Activated CD8-positive, alpha-beta memory T cell treated with anti-CD3 and anti-CD28 coated beads, Interleukin-2, amount 50 U/mL, for 24 hours (primary cell): ENCODE results near the gene DPP7.
A peak's percentile ranks its signal among the peaks of the same experiment; 100 is the strongest.

ENCODE experiments used
- DNase-seq: peaks from one replicate; pipeline ENCODE4 v3.0.0-alpha.2; 2020; ENCODE audit errors: extremely low read depth

The DPP7 gene

DNA sequence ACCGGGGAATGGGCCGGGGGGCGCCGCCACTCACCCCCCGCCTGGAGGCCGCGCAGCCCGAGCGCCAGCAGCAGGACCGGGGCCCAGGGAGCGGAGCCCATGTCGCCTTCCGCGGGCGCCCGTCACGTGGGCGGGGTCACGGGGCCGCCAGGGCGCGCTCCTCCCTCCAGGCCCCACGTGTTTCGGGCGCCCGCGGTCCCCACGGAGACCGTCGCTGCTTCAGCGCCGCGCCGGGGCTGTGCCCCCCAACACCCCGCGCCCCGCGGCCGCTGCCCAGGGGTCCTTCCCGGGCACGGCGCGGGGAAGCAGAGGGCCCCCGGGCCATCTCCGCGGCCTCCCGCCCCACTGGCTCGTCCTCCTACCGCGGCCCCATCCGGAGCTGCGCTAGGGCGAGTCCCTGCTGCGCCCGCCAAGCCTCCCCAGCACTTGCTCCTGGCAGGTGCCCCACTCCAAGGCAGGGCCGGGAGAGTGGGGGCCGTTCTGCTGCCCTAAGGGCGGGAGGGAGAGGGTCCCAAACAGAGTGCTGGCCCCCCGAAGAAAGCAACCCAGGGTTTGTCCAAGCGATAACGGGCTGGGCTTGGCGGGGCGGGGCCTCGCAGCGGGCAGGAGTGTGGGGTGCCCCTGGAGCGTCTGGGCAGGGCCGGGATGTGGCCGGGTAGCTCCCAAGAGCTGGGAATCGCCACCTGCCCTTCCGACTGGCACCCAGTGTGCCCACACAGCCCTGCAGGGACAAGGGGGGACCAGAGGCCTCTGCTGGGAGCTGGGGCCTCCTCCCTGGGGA, at the start of gene DPP7:
Gene DPP7 (minus strand): TSS at position 121 of the 781 bp plus-strand sequence. CDS start 20 bp downstream, at position 101.
- DNase-seq: peak; percentile 34

GRCh38 chr9:137163805-137164204, 49.3 kb upstream of the DPP7 start:
- DNase-seq: no peak

GRCh38 chr9:137163365-137163715, 48.8 kb upstream of the DPP7 start:
- DNase-seq: no peak

DNA sequence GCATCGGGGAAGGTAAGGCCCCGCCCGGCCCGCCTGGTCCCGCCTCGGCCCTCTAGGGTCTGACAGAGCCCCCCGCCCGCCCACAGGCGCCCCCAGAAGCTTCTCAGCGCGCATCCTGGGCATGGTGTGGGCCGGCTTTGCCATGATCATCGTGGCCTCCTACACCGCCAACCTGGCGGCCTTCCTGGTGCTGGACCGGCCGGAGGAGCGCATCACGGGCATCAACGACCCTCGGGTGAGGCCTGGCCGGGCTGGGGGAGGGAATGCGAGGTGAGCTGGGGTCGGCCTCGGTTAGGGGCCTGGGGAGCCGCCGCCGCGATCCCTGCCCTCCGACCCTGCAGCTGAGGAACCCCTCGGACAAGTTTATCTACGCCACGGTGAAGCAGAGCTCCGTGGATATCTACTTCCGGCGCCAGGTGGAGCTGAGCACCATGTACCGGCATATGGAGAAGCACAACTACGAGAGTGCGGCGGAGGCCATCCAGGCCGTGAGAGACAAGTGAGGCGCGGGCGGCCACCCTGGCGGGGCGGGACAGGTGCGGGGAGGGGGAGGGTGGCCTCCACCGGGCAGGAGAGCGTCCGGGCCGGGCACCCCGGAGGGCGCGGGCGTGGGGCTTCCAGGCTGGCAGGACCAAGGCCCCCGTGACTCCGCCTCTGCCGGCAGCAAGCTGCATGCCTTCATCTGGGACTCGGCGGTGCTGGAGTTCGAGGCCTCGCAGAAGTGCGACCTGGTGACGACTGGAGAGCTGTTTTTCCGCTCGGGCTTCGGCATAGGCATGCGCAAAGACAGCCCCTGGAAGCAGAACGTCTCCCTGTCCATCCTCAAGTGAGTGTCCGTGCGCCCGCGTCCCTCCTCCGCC, 48.2 kb upstream of the DPP7 start:
- DNase-seq: no peak

- DNase-seq: no peak
Measured at GRCh38 chr9:137161558-137162486, 47.3 kb upstream of the DPP7 start.

GRCh38 chr9:137160716-137161557, 46.4 kb upstream of the DPP7 start:
- no peak for DNase-seq

- DNase-seq: no peak
Measured at GRCh38 chr9:137160054-137160425, 45.5 kb upstream of the DPP7 start.

DNA sequence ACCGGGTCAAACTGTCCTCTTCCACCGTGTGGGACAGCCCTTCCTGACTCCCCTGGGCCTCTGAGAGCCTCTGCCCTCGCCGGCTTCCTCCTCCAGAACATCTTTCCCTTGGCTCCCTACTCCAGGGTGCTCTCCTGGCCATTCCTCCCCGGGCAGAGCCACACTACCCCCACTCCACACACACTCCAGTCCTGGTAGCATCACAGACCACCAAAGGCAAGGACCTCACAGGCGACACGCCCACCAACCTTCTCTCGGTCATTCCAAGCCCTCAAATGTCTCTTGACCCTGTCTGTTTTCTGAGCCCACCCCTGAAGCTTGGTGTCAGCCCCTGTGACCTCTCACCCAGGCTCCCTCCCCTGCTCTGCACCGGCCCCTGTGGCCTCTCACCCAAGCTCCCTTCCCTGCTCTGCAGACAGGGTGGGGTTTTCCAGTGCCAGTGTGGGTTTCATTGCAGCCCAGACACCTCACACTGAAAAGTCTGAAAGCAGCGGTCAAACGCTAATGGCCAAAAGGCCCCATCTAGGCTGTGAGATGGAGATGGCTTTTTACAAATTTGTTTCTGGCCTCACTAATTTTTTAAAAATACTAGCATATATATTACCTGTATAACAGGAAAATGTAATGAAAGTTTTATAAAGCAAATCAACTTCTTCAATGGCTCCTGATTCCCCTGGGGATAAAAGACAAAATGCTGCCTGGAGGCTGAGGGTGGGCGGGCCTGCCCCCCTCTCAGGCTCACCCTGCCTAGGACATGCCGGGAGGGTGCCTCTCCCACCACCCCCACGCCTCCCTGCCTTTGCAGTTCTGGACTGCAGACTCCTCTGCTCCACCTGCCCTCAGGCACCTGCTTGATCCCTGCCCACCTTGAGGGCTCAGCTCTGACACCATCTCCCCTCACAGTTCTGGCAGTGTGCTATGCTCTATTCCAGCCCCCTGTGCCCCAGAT, 44.8 kb upstream of the DPP7 start:
- DNase-seq: no peak

DNA sequence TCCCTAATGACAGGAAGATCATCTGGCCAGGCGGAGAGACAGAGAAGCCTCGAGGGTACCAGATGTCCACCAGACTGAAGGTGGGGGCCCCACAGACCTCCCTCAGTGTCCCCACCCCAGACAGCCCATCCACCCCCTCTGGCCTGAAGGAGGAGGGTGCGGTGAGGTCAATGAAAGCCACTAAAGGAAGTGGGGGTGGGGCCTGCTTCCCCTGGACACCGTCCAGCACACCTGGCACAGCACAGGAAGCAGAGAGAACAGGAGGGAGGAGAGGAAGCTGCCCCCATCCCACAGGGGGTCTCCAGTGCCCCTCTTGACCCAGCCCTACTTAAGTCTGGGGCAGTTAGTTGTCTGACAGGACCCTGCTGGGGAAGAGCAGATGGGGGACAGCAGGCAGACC, 44.1 kb upstream of the DPP7 start:
- no peak for DNase-seq

DNA sequence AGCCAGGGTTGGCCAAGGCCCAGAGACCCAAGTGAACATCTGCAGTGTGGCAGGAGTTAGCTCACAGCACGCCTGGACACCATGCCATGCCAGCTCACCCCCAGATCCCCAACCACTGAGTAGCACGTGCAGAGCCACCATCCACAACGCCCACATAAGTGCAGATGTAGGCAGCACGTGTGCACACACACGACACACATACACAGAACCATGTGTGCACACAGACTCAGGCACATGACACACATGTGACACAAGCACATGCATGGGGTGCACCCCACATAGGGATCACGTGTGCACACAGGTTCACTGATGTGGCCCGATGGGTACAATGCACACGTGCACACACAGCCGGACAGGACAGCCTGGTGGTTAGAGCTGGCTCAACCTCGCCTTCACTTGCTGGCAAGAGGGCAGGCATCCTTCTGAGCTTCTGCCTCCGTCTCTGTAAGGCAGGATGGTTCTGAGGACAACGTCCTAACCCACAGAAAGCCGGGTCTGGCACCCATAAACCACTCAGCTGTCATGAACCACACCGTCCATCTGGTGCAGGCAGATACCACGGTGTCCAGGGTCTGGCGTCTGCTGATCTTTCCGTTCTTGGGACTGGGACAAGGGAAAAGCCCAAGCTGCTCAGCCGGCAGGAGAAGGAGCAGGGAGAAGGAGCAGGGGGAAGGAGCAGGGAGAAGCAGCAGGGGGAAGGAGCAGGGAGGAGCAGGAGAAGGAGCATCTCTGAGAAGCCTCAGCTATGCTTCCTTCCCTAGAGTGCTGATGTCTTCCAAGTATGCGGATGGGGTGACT, 43.3 kb upstream of the DPP7 start:
- no peak for DNase-seq

DNA sequence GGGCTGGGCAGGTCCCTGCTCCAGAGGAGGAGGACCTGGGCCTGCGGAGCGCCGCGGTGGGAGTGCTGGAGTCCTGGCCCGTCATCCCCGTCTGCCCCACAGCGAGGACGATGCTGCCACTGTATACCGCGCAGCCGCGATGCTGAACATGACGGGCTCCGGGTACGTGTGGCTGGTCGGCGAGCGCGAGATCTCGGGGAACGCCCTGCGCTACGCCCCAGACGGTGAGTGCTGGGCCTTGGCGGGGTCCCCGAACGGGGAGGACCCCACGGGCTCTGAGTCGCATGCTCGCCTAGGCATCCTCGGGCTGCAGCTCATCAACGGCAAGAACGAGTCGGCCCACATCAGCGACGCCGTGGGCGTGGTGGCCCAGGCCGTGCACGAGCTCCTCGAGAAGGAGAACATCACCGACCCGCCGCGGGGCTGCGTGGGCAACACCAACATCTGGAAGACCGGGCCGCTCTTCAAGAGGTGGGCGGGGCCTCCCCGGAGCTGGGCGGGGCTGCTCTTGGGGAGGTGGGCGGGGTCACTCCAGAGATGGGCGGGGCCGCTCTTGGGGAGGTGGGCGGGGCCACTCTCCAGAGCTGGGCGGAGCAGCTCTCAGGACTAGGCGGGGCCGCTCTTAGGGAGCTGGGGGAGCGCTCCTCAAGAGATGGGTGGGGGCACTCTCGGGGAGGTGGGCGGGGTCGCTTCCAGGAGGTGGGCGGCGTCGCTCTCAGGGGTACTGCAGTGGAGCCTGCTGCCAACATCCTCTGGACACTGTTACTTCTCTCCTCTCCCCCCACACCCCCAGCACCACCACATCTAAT, 42.2 kb upstream of the DPP7 start:
- DNase-seq: no peak

- no peak for DNase-seq
Measured at GRCh38 chr9:137152844-137153405, 38.4 kb upstream of the DPP7 start.

DNA sequence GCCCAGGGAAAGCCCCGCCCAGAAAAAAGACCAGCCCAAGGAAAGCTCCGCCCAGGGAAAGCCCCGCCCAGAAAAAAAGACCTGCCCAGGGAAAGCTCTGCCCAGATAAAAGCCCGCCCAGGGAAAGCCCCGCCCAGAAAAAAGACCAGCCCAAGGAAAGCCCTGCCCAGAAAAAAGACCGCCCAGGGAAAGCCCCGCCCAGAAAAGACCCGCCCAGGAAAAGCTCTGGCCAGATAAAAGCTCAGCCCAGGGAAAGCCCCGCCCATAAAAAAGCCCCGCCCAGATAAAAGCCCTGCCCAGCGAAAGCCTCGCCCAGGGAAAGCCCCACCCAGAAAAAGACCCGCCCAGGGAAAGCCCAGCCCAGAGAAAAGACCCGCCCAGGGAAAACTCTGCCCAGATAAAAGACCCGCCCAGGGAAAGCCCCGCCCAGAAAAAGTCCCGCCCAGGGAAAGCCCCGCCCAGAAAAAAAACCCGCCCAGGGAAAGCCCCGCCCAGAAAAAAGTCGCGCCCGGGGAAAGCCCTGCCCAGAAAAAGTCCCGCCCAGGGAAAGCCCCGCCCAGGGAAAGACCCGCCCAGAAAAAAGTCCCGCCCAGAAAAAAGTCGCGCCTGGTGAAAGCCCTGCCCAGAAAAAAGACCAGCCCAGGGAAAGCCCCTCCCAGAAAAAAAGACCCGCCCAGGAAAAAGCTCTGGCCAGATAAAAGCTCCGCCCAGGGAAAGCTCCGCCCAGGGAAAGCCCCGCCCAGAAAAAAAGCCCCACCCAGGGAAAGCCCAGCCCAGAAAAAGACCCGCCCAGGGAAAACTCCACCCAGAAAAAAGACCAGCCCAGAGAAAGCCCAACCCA, 36.3 kb upstream of the DPP7 start:
- no peak for DNase-seq

DNA sequence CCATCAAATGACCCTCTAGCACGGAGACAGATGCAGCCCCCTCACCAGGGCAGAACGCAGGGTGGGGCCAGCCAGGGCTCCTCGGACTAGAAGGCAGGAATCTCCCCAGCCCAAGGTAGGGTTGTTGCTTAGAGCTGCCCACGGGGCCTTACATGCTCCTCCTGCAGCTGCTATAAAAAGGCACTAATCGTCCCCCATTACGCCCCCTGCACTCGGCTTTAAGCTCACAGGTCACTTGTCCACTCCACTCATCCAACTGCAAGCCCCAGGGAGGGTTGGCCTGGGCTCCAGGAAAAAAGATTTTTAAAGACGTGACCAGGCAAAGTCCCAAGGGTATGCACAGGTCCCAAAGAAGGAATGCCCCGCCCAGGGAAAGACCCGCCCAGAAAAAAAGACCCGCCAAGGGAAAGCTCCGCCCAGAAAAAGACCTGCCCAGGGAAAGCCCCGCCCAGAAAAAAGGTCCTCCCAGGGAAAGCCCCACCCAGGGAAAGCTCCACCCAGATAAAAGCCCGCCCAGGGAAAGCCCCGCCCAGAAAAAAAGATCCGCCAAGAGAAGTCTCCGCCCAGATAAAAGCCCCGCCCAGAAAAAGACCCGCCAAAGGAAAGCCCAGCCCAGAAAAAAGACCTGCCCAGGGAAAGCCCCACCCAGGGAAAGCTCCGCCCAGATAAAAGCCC, 35.5 kb upstream of the DPP7 start:
- no peak for DNase-seq

- DNase-seq: no peak
Measured at GRCh38 chr9:137149363-137149762, 34.8 kb upstream of the DPP7 start.

- no peak for DNase-seq
Measured at GRCh38 chr9:137148661-137149060, 34.1 kb upstream of the DPP7 start.
